ENCODE results near the gene LTBR. TPM values are rescaled to one million over a fixed set of nuclear protein-coding genes. Genes with fewer than 3 reads are reported as not detected.

The LTBR gene
- total RNA-seq, 3 donors from 2014 or later = 90.1 to 115 (median 108) TPM

DNA sequence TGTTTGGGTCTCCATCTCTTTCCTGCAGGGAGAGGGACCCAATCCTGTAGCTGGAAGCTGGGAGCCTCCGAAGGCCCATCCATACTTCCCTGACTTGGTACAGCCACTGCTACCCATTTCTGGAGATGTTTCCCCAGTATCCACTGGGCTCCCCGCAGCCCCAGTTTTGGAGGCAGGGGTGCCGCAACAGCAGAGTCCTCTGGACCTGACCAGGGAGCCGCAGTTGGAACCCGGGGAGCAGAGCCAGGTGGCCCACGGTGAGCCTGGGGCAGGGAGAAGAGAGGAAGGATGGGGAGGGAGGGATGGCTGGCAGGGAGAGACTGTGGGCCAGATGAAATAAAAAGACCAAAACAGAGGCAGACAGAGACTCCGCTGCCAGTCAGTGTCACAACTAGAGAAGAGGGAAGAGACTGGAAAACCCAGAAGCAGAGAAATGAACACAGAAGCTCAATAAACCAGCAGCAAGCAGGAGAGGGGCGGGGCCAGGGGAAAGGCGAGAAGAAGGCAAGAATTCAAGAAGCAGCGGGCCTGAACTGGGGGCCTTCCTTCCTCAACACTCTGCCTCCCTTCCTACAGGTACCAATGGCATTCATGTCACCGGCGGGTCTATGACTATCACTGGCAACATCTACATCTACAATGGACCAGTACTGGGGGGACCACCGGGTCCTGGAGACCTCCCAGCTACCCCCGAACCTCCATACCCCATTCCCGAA, 6.3 kb downstream of the LTBR start:
- Histone ChIP-seq H3K4me3 (no peak overlapping the region), H3K27me3 (no peaks in the 10 kb centered on the region), H3K36me3 (no peaks in the 10 kb centered on the region), H3K4me1 (no peaks in the 10 kb centered on the region), H3K27ac (peak overlapping the region; percentile 33 to 56), H3K9me3 (no peaks in the 10 kb centered on the region)
- intact Hi-C loops (cut with DNase I; ENCODE audit: low total_unique reads) = no loop called here
- TF ChIP-seq POLR2A (IDR thresholded peaks at IDR 0.05) (no peak), POLR2AphosphoS5 (IDR thresholded peaks at IDR 0.05) (no peak)
- TF ChIP-seq, protein P1, sequence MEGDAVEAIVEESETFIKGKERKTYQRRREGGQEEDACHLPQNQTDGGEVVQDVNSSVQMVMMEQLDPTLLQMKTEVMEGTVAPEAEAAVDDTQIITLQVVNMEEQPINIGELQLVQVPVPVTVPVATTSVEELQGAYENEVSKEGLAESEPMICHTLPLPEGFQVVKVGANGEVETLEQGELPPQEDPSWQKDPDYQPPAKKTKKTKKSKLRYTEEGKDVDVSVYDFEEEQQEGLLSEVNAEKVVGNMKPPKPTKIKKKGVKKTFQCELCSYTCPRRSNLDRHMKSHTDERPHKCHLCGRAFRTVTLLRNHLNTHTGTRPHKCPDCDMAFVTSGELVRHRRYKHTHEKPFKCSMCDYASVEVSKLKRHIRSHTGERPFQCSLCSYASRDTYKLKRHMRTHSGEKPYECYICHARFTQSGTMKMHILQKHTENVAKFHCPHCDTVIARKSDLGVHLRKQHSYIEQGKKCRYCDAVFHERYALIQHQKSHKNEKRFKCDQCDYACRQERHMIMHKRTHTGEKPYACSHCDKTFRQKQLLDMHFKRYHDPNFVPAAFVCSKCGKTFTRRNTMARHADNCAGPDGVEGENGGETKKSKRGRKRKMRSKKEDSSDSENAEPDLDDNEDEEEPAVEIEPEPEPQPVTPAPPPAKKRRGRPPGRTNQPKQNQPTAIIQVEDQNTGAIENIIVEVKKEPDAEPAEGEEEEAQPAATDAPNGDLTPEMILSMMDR (IDR thresholded peaks at IDR 0.05) = no peak
- no peak for DNase-seq (ENCODE audit: low spot score in 2 of 2)

DNA sequence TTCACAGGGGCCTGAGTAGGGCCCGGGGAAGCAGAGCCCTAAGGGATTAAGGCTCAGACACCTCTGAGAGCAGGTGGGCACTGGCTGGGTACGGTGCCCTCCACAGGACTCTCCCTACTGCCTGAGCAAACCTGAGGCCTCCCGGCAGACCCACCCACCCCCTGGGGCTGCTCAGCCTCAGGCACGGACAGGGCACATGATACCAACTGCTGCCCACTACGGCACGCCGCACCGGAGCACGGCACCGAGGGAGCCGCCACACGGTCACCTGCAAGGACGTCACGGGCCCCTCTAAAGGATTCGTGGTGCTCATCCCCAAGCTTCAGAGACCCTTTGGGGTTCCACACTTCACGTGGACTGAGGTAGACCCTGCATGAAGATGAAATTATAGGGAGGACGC, 7.1 kb downstream of the LTBR start:
- Histone ChIP-seq H3K4me1 (no peaks in the 10 kb centered on the region), H3K27me3 (no peaks in the 10 kb centered on the region), H3K4me3 (no peak overlapping the region), H3K36me3 (no peaks in the 10 kb centered on the region), H3K27ac (peak overlapping the region in 1 of 2 donors; percentile 33), H3K9me3 (no peaks in the 10 kb centered on the region)
- DNase-seq (ENCODE audit: low spot score in 2 of 2) = no peak
- no peak for TF ChIP-seq POLR2A (IDR thresholded peaks at IDR 0.05)
- no peak for TF ChIP-seq POLR2AphosphoS5 (IDR thresholded peaks at IDR 0.05)
- TF ChIP-seq, protein P1 (IDR thresholded peaks at IDR 0.05) = no peak
- intact Hi-C loops (cut with DNase I; ENCODE audit: low total_unique reads) = no loop called here

DNA sequence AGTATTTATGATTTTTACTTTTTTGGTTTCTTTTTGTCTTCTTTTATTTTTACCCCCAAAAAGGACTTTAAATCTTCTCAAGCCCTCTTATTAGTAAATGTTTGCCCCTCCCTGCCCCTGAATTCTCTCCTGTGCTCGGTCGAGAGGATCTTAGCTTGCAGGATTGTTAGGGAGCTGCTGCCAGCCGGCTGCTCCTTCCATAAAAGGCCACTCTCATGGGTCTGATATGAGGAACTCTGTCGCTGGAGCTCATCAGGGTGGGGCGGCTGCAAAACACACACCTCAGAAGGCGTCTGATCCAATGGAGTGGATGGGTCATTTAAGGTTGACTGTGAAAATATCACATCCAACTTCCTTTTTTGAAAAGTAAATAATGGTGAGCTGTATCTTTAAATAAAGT, 8.5 kb downstream of the LTBR start:
- Histone ChIP-seq H3K4me1 (no peaks in the 10 kb centered on the region), H3K27me3 (no peaks in the 10 kb centered on the region), H3K4me3 (no peak overlapping the region), H3K27ac (peak overlapping the region; percentile 46 to 52), H3K36me3 (no peaks in the 10 kb centered on the region), H3K9me3 (no peaks in the 10 kb centered on the region)
- intact Hi-C loops (cut with DNase I; ENCODE audit: low total_unique reads) = no loop called here
- no peak for DNase-seq (ENCODE audit: low spot score in 2 of 2)
- TF ChIP-seq POLR2AphosphoS5 (IDR thresholded peaks at IDR 0.05) (no peak), POLR2A (IDR thresholded peaks at IDR 0.05) (no peak)
- TF ChIP-seq, protein P1 (IDR thresholded peaks at IDR 0.05) = no peak

DNA sequence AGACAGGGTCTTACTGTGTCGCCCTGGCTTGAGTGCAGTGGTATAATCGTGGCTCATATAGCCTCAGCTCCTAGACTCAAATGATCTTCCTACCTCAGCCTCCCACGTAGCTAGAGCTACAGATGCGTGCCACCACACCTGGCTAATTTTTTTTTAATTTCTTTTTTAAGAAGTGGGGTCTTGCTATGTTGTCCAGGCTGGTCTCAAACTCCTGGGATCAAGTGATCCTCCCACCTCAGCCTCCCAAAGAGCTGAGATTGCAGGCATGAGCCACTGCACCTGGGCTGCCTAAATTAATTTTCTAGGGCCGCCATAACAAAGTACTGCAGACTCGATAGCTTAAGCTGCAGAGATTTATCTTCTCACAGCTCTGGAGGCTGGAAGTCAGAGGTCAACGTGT, 9.1 kb downstream of the LTBR start:
- peak overlapping the region in 1 of 2 donors; percentile 52 for H3K27ac ChIP-seq
- intact Hi-C loops (cut with DNase I; ENCODE audit: low total_unique reads) = no loop called here
- H3K9me3 ChIP-seq = no peaks in the 10 kb centered on the region
- no peak for TF ChIP-seq POLR2AphosphoS5 (IDR thresholded peaks at IDR 0.05)
- H3K27me3 ChIP-seq = no peaks in the 10 kb centered on the region
- H3K4me3 ChIP-seq = no peak overlapping the region
- H3K36me3 ChIP-seq = no peaks in the 10 kb centered on the region
- DNase-seq (ENCODE audit: low spot score in 2 of 2) = no peak
- H3K4me1 ChIP-seq = no peaks in the 10 kb centered on the region

DNA sequence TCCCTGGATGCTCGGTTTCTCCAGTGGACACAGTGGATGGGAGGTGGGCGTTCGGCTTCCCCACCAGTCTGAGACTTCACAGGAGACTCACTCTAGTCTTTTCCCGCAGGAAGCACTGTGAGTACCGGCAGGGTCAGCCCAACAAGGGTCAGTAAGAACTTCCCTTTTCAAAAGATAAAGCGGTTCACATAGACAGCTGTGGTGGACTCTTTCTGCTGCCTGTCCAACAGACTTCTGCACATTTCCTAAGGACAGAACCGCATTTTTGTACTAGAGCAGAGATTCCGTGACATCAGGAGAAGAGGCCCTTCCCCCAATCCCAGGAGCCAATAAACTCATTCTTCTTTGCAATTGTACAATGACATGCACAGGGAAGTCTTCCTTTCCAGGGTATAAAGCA, 10.4 kb downstream of the LTBR start:
- TF ChIP-seq POLR2AphosphoS5 (IDR thresholded peaks at IDR 0.05) (no peak), POLR2A (IDR thresholded peaks at IDR 0.05) (no peak)
- TF ChIP-seq, protein P1 (IDR thresholded peaks at IDR 0.05) = no peak
- no peaks in the 10 kb centered on the region for H3K27me3 ChIP-seq
- no peaks in the 10 kb centered on the region for H3K36me3 ChIP-seq
- H3K4me3 ChIP-seq = no peak overlapping the region
- DNase-seq (ENCODE audit: low spot score in 2 of 2) = no peak
- intact Hi-C loops (cut with DNase I; ENCODE audit: low total_unique reads) = no loop called here
- H3K9me3 ChIP-seq = no peaks in the 10 kb centered on the region
- peak overlapping the region in 1 of 2 donors; percentile 23 for H3K27ac ChIP-seq
- H3K4me1 ChIP-seq = no peaks in the 10 kb centered on the region
